Urinary bladder (tissue), 4 donors: ENCODE results near the gene DDO. TPM values are rescaled to one million over a fixed set of nuclear protein-coding genes. Genes with fewer than 3 reads are reported as not detected.
"Not testable (repeated sequence)": the region's sequence is repeated elsewhere in the genome, so short reads cannot be mapped to it uniquely, and the experiment has no call there.

ENCODE experiments used
- DNase-seq: peaks from one replicate; pipeline ENCODE4 v3.0.0-alpha.2; 2015; ENCODE audit errors: extremely low spot score
- H3K27ac ChIP-seq: one replicate; pipeline ENCODE4 v1.5.1; 2013; ENCODE audit warnings: low read depth, mild to moderate bottlenecking, moderate library complexity
- H3K36me3 ChIP-seq: one replicate; pipeline ENCODE4 v1.6.1; 2013; ENCODE audit warnings: mild to moderate bottlenecking, moderate library complexity; ENCODE audit not compliant: insufficient read depth
- H3K4me1 ChIP-seq: one replicate; pipeline ENCODE4 v1.6.1; 2013; ENCODE audit warnings: mild to moderate bottlenecking, moderate library complexity; ENCODE audit not compliant: insufficient read depth
- H3K4me3 ChIP-seq: one replicate; pipeline ENCODE4 v1.5.1; 2013; ENCODE audit warnings: low read depth, low read length
- WGBS: extraction: QIAGEN DNeasy Blood & Tissue Kit; methylation state at CpG from one replicate; pipeline ENCODE4 v1.1.7; 2013; 5-methylcytosine and 5-hydroxymethylcytosine counted together
- polyA plus RNA-seq: library from polyadenylated mRNA; stranded (reverse); fragments of 200-250 nt; gene quantifications from one replicate; pipeline ENCODE4 v1.2.3, GENCODE V29; 2013
- total RNA-seq: library from RNA; depleted of rRNA; stranded (reverse); fragments of >200 nt; gene quantifications from one replicate; pipeline ENCODE4 v1.2.3, GENCODE V29; 2014
- donor health status: healthy with polysubstance abuse.
- donor health status: healthy.

DDO gene
- total RNA-seq (0.63 TPM), polyA plus RNA-seq (2.0 TPM)

- Histone ChIP-seq H3K27ac (no peak within 1 kb of the TSS), H3K36me3 (no peaks in the 10 kb centered on the region), H3K4me3 (no peak within 1 kb of the TSS), H3K4me1 (no peaks in the 10 kb centered on the region)
- no peak for DNase-seq
- WGBS, result 51% methylated on average over 12 of the region's 12 CpGs
These were observed at the start of gene DDO for GRCh38 chr6:110415086-110415916. DDO (minus strand) TSS chr6:110415575; CDS start chr6:110413462, 2,113 bp downstream.

- 62% methylated on average over 2 of the region's 2 CpGs for WGBS
- Histone ChIP-seq H3K36me3 (no peaks in the 10 kb centered on the region), H3K27ac (no peak overlapping the region), H3K4me3 (no peak overlapping the region), H3K4me1 (no peaks in the 10 kb centered on the region)
- DNase-seq, result no peak
These were observed 47.6 kb upstream of the DDO start for GRCh38 chr6:110462884-110463481.

- Histone ChIP-seq H3K4me1 (no peaks in the 10 kb centered on the region), H3K4me3 (no peak overlapping the region), H3K27ac (no peak overlapping the region), H3K36me3 (no peaks in the 10 kb centered on the region)
- WGBS, result 93% methylated on average over 1 of the region's 1 CpG
- DNase-seq, result no peak
These were observed 46.0 kb upstream of the DDO start for GRCh38 chr6:110461376-110461775.

GRCh38 chr6:110459137-110459536, 43.8 kb upstream of the DDO start:
- DNase-seq, result no peak
- Histone ChIP-seq H3K4me3 (no peak overlapping the region), H3K36me3 (no peaks in the 10 kb centered on the region), H3K27ac (no peak overlapping the region), H3K4me1 (no peaks in the 10 kb centered on the region)
- 90% methylated on average over 2 of the region's 2 CpGs for WGBS

GRCh38 chr6:110458476-110458875, 43.1 kb upstream of the DDO start:
- Histone ChIP-seq H3K27ac (no peak overlapping the region), H3K36me3 (no peaks in the 10 kb centered on the region), H3K4me1 (no peaks in the 10 kb centered on the region), H3K4me3 (no peak overlapping the region)
- DNase-seq, result no peak
- WGBS, result 85% methylated on average over 1 of the region's 1 CpG

GRCh38 chr6:110457567-110458175, 42.3 kb upstream of the DDO start:
- H3K36me3 ChIP-seq, H3K27ac ChIP-seq, H3K4me3 ChIP-seq, DNase-seq, H3K4me1 ChIP-seq: not testable (repeated sequence)
- WGBS, result 86% methylated on average over 8 of the region's 8 CpGs

- WGBS, result 91% methylated on average over 3 of the region's 3 CpGs
- Histone ChIP-seq H3K27ac (no peak overlapping the region), H3K36me3 (no peaks in the 10 kb centered on the region), H3K4me1 (no peaks in the 10 kb centered on the region), H3K4me3 (no peak overlapping the region)
- DNase-seq, result no peak
These were observed 41.3 kb upstream of the DDO start for GRCh38 chr6:110456694-110457093.

GRCh38 chr6:110449541-110449895, 34.1 kb upstream of the DDO start:
- 75% methylated on average over 4 of the region's 4 CpGs for WGBS
- no peak for DNase-seq
- Histone ChIP-seq H3K27ac (no peak overlapping the region), H3K4me1 (no peaks in the 10 kb centered on the region), H3K36me3 (no peaks in the 10 kb centered on the region), H3K4me3 (no peak overlapping the region)

GRCh38 chr6:110448846-110449540, 33.6 kb upstream of the DDO start:
- no peak for DNase-seq
- Histone ChIP-seq H3K4me1 (no peaks in the 10 kb centered on the region), H3K27ac (no peak overlapping the region), H3K4me3 (no peak overlapping the region), H3K36me3 (no peaks in the 10 kb centered on the region)
- WGBS, result 59% methylated on average over 4 of the region's 4 CpGs

GRCh38 chr6:110447761-110448160, 32.4 kb upstream of the DDO start:
- no peak overlapping the region for H3K4me3 ChIP-seq
- H3K27ac ChIP-seq, result no peak overlapping the region
- no peaks in the 10 kb centered on the region for H3K4me1 ChIP-seq
- 91% methylated on average over 3 of the region's 3 CpGs for WGBS
- DNase-seq, result no peak
- H3K36me3 ChIP-seq, result no peaks in the 10 kb centered on the region

GRCh38 chr6:110446405-110446804, 31.0 kb upstream of the DDO start:
- 75% methylated on average over 4 of the region's 4 CpGs for WGBS
- no peaks in the 10 kb centered on the region for H3K4me1 ChIP-seq
- no peaks in the 10 kb centered on the region for H3K36me3 ChIP-seq
- H3K27ac ChIP-seq, result no peak overlapping the region
- no peak for DNase-seq
- no peak overlapping the region for H3K4me3 ChIP-seq

GRCh38 chr6:110440026-110440425, 24.7 kb upstream of the DDO start:
- WGBS, result 85% methylated on average over 4 of the region's 4 CpGs
- Histone ChIP-seq H3K27ac (no peak overlapping the region), H3K4me3 (no peak overlapping the region), H3K36me3 (no peaks in the 10 kb centered on the region), H3K4me1 (no peaks in the 10 kb centered on the region)
- DNase-seq, result no peak

GRCh38 chr6:110439356-110439755, 24.0 kb upstream of the DDO start:
- DNase-seq, result no peak
- no peak overlapping the region for H3K4me3 ChIP-seq
- 37% methylated on average over 5 of the region's 5 CpGs for WGBS

More at GRCh38 chr6:110439356-110439755, 24.0 kb upstream of the DDO start:
- no peaks in the 10 kb centered on the region for H3K4me1 ChIP-seq
- H3K27ac ChIP-seq, result no peak overlapping the region
- no peaks in the 10 kb centered on the region for H3K36me3 ChIP-seq
